Upper lobe of left lung (tissue), 6 donors: ENCODE data around the gene TNRC6C. TPM values are rescaled to one million over a fixed set of nuclear protein-coding genes. Genes with fewer than 3 reads are reported as not detected.
A peak's percentile ranks its signal among the peaks of the same experiment; 100 is the strongest.

Experiments used
- ATAC-seq, 2 donors: fragments of 200-7000 bp; cut with Tn5 transposase; one replicate each; pipeline ENCODE4 v1.9.1; 2022; ENCODE audit warnings: mild to moderate bottlenecking in 2 of 2, moderate library complexity in 2 of 2; ENCODE audit not compliant: low FRiP score in 2 of 2
- DNase-seq, 2 donors: peaks; one replicate each; pipeline ENCODE4 v3.0.0-alpha.2; 2019 to 2020
- H3K27ac ChIP-seq, 4 donors: fragments of 200-600 bp; sonication (generic); one replicate each; pipeline ENCODE4 v1.5.1; 2016 to 2019
- H3K27me3 ChIP-seq, 4 donors: fragments of 200-600 bp; sonication (generic); one replicate each; pipeline ENCODE4 v1.5.1; 2017 to 2019
- H3K36me3 ChIP-seq, 4 donors: fragments of 200-600 bp; sonication (generic); one replicate each; pipeline ENCODE4 v1.5.1; 2016 to 2019
- H3K4me1 ChIP-seq, 4 donors: fragments of 200-600 bp; sonication (generic); one replicate each; pipeline ENCODE4 v1.5.1; 2018 to 2019
- H3K4me3 ChIP-seq, 4 donors: fragments of 200-600 bp; sonication (generic); one replicate each; pipeline ENCODE4 v1.5.1; 2017 to 2019; ENCODE audit warnings: mild to moderate bottlenecking in 2 of 4, moderate library complexity in 1 of 4
- H3K9me3 ChIP-seq, 4 donors: fragments of 200-600 bp; sonication (generic); one replicate each; pipeline ENCODE4 v1.5.1; 2018 to 2019
- EP300 ChIP-seq, 4 donors: sonication (generic); formaldehyde crosslinking; IDR thresholded peaks; one replicate each; pipeline ENCODE4 v1.5.1; 2017; ENCODE audit warnings: antibody characterized with exemption in 4 of 4, control low read depth in 2 of 4
- POLR2A ChIP-seq, 4 donors: fragments of 450-650 bp; IDR thresholded peaks; one replicate each; pipeline ENCODE4 v1.5.1; 2016 to 2017; ENCODE audit warnings: antibody characterized with exemption in 4 of 4, mild to moderate bottlenecking in 2 of 4
- POLR2AphosphoS5 ChIP-seq, 2 donors: sonication (generic); formaldehyde crosslinking; IDR thresholded peaks; one replicate each; pipeline ENCODE4 v1.5.1; 2017; ENCODE audit warnings: antibody characterized with exemption in 2 of 2
- WGBS, 2 donors: methylation state at CpG; one replicate each; pipeline ENCODE4 v1.1.5; 2017 to 2018; 5-methylcytosine and 5-hydroxymethylcytosine counted together
- total RNA-seq, 6 donors: library from RNA; depleted of rRNA in 4 of 6; stranded (reverse); fragments of >200 nt in 4 of 6; gene quantifications; one replicate each; pipeline versions ENCODE4 v1.1.0 to v1.2.1, GENCODE V29; 2016 to 2021
- TF ChIP-seq, protein P1 (sequence below), 6 experiments: fragments of 450-650 bp in 4 of 6; fragments of 200-600 bp in 2 of 6; sonication (generic) in 2 of 6; IDR thresholded peaks; one replicate each; pipeline ENCODE4 v1.5.1; 2016 to 2019; ENCODE audit warnings: antibody characterized with exemption in 6 of 6
- donor health status: DM: no; HTN: no; CAD: no; lungs with moderate emphysema.
- donor health status: DM: no; HTN: yes; CAD: no; lungs with severe emphysema.

The TNRC6C gene
- total RNA-seq, 6 donors from 2014 or later: 8.7 to 38.8 (median 14.7) TPM

DNA sequence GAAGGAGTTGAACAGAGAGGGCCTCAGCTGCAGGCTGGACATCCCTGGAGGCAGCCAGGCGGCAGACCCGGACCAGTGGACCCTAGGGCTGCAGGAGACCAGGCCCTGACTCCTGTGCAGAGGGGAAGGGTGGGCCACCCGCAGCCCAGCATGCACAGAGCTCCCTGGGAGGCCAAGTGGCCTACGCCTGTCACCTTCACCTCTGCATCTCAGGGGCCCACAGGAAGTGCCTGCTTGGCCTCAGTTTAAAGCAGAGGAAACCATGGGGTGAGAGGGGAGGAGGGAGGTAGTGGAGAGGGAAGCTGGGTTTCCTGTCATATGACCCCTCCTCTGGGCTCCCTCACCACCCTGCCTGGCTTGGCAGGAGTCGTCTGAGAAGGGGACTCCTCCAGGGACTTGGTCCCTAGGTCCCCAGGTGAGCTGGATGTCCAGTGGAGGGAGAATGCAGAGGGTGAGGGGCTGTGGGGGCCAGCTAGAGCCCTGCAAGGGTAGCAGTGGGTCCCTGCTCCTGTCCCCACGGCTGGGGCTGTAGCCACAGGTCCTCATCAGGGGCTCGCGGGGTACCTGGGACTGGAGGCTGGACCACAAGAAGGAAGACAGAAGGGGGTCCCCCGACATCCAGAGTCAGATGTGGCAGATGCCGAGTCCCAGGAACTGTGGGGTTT, 172.1 kb downstream of the TNRC6C start, which contains the start of gene TMC8:
Gene TMC8, plus strand, starts transcription at position 335 of the 665 bp plus-strand sequence. CDS start 818 bp downstream, outside the sequence.
- H3K9me3 ChIP-seq: no peaks in the 10 kb centered on the region
- peaks cover 0 to 9% (median 3%) of the 10 kb centered on the region in 4 donors for H3K36me3 ChIP-seq
- WGBS, 2 donors: 36 to 50% methylated on average over 2 to 10 of the region's 10 CpGs
- ATAC-seq (peak; percentile 2 to 40), DNase-seq (peak; percentile 73 to 75)
- TF ChIP-seq POLR2AphosphoS5 (IDR thresholded peaks at IDR 0.05): peak in 1 of 2 donors; percentile 76
- TF ChIP-seq POLR2A (IDR thresholded peaks at IDR 0.05): peak in 1 of 4 donors; percentile 59
- TF ChIP-seq EP300 (IDR thresholded peaks at IDR 0.05): no peak
- H3K27me3 ChIP-seq: no peaks in the 10 kb centered on the region
- peak within 1 kb of the TSS in 3 of 4 donors; percentile 47 to 53 (median 51) for H3K4me3 ChIP-seq
- H3K4me1 ChIP-seq: peaks cover 62 to 81% (median 76%) of the 10 kb centered on the region in 4 donors
- peak within 1 kb of the TSS; percentile 88 to 96 (median 90) for H3K27ac ChIP-seq

DNA sequence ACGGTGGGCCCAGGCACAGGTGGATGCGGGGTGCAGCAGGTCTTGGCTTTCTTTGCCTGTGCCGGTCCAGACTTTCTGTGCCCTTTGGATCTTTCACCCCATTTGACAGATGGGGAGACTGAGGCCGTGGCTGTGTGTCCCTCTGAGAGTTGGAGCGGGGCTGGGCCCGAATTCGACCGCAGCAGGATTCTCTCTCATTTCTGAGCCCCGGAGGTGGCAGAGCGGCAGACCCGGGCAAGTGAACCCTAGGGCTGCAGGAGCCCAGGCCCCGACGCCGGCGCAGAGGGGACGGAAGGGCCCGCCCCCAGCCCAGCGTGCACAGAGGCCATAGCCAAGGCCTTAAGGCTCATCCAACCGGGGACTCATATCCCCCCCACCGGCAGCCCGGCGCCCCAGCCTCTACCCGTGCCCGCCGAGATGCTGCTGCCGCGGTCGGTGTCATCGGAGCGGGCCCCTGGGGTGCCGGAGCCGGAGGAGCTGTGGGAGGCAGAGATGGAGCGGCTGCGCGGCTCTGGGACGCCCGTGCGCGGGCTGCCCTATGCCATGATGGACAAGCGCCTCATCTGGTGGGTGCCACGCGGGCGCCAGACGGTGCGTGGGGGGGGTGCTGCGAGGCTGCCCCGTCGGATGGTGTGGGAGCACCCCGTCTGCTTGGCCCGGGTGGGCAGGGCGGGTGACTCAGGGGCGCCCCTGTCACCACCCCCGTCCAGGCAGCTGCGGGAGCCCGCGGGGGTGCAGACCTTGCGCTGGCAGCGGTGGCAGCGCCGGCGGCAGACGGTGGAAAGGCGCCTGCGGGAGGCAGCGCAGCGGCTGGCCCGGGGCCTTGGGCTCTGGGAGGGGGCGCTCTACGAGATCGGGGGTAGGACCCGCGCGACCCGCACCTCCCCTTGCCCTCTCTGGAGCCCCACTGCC, 172.9 kb downstream of the TNRC6C start:
- no peaks in the 10 kb centered on the region for H3K27me3 ChIP-seq
- ATAC-seq (no peak), DNase-seq (peak; percentile 34 to 89)
- H3K9me3 ChIP-seq: no peaks in the 10 kb centered on the region
- peak overlapping the region; percentile 88 to 96 (median 90) for H3K27ac ChIP-seq
- WGBS, 2 donors: 46 to 74% methylated on average over 10 to 51 of the region's 74 CpGs
- H3K4me1 ChIP-seq: peaks cover 54 to 73% (median 67%) of the 10 kb centered on the region in 4 donors
- peak overlapping the region; percentile 8 to 53 (median 49) for H3K4me3 ChIP-seq
- H3K36me3 ChIP-seq: peaks cover 0 to under 1% (median 0%) of the 10 kb centered on the region in 4 donors
- TF ChIP-seq POLR2A (IDR thresholded peaks at IDR 0.05): no peak
- TF ChIP-seq POLR2AphosphoS5 (IDR thresholded peaks at IDR 0.05): no peak
- TF ChIP-seq, protein P1, sequence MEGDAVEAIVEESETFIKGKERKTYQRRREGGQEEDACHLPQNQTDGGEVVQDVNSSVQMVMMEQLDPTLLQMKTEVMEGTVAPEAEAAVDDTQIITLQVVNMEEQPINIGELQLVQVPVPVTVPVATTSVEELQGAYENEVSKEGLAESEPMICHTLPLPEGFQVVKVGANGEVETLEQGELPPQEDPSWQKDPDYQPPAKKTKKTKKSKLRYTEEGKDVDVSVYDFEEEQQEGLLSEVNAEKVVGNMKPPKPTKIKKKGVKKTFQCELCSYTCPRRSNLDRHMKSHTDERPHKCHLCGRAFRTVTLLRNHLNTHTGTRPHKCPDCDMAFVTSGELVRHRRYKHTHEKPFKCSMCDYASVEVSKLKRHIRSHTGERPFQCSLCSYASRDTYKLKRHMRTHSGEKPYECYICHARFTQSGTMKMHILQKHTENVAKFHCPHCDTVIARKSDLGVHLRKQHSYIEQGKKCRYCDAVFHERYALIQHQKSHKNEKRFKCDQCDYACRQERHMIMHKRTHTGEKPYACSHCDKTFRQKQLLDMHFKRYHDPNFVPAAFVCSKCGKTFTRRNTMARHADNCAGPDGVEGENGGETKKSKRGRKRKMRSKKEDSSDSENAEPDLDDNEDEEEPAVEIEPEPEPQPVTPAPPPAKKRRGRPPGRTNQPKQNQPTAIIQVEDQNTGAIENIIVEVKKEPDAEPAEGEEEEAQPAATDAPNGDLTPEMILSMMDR (IDR thresholded peaks at IDR 0.05): no peak
- TF ChIP-seq EP300 (IDR thresholded peaks at IDR 0.05): no peak

GRCh38 chr17:78132084-78132676, 173.7 kb downstream of the TNRC6C start:
- Histone ChIP-seq H3K4me3 (peak overlapping the region in 3 of 4 donors; percentile 47 to 53 (median 51)), H3K36me3 (no peaks in the 10 kb centered on the region), H3K9me3 (no peaks in the 10 kb centered on the region), H3K4me1 (peaks cover 46 to 67% (median 60%) of the 10 kb centered on the region in 4 donors), H3K27ac (peak overlapping the region; percentile 63 to 96 (median 90)), H3K27me3 (no peaks in the 10 kb centered on the region)
- TF ChIP-seq EP300 (IDR thresholded peaks at IDR 0.05): no peak
- TF ChIP-seq POLR2A (IDR thresholded peaks at IDR 0.05): peak in 1 of 4 donors; percentile 59
- TF ChIP-seq, protein P1 (IDR thresholded peaks at IDR 0.05): no peak
- TF ChIP-seq POLR2AphosphoS5 (IDR thresholded peaks at IDR 0.05): peak in 1 of 2 donors; percentile 62
- DNase-seq (peak; percentile 88 to 90), ATAC-seq (peak in 1 of 2 donors; percentile 27)
- 21 to 44% methylated on average over 7 to 35 of the region's 38 CpGs for WGBS, 2 donors

GRCh38 chr17:78132767-78133178, 174.3 kb downstream of the TNRC6C start:
- Histone ChIP-seq H3K27me3 (no peaks in the 10 kb centered on the region), H3K36me3 (no peaks in the 10 kb centered on the region), H3K9me3 (no peaks in the 10 kb centered on the region), H3K27ac (peak overlapping the region in 3 of 4 donors; percentile 63 to 96 (median 88)), H3K4me1 (peaks cover 46 to 67% (median 57%) of the 10 kb centered on the region in 4 donors), H3K4me3 (peak overlapping the region in 3 of 4 donors; percentile 47 to 53 (median 51))
- TF ChIP-seq POLR2A (IDR thresholded peaks at IDR 0.05): no peak
- TF ChIP-seq EP300 (IDR thresholded peaks at IDR 0.05): no peak
- TF ChIP-seq POLR2AphosphoS5 (IDR thresholded peaks at IDR 0.05): no peak
- TF ChIP-seq, protein P1 (IDR thresholded peaks at IDR 0.05): no peak
- ATAC-seq (no peak), DNase-seq (peak in 1 of 2 donors; percentile 21)
- WGBS, 2 donors: 73 to 83% methylated on average over 5 to 9 of the region's 9 CpGs
